Activated CD4-positive, alpha-beta memory T cell treated with anti-CD3 and anti-CD28 coated beads, Interleukin-2, amount 10 ng/mL, durations not matched to agents 7 days and 5 days (primary cell): ENCODE data around the gene DMAC2L. TPM values are rescaled to one million over a fixed set of nuclear protein-coding genes. Genes with fewer than 3 reads are reported as not detected.

ENCODE experiments used
- CTCF ChIA-PET: fragments of 350-600 bp; sonication (Branson Sonifier 250); formaldehyde crosslinking; loops from one replicate; lab custom pipeline; 2021; ENCODE audit warnings: antibody characterized with exemption, inconsistent platforms; lab: Charles Lee
- POLR2A ChIA-PET: fragments of 350-600 bp; sonication (Branson Sonifier 250); formaldehyde crosslinking; loops from one replicate; lab custom pipeline; 2021; ENCODE audit warnings: antibody characterized with exemption; lab: Charles Lee
- DNase-seq: peaks from one replicate; pipeline ENCODE4 v3.0.0-alpha.2; 2020
- H3K27ac Mint-ChIP-seq: one replicate; pipeline ENCODE4 v1.8.0; 2021; ENCODE audit warnings: mild to moderate bottlenecking, mixed read lengths
- H3K27me3 Mint-ChIP-seq: one replicate; pipeline ENCODE4 v1.8.0; 2021; ENCODE audit warnings: mixed read lengths
- H3K36me3 Mint-ChIP-seq: one replicate; pipeline ENCODE4 v1.8.0; 2021; ENCODE audit warnings: low read depth, mixed read lengths
- H3K4me1 Mint-ChIP-seq: one replicate; pipeline ENCODE4 v1.8.0; 2021; ENCODE audit warnings: mixed read lengths
- H3K4me3 Mint-ChIP-seq: one replicate; pipeline ENCODE4 v1.8.0; 2021; ENCODE audit warnings: mild to moderate bottlenecking, mixed read lengths
- H3K9me3 Mint-ChIP-seq: one replicate; pipeline ENCODE4 v1.8.0; 2021; ENCODE audit warnings: mixed read lengths
- total RNA-seq, 2 experiments: library from RNA; stranded (reverse); gene quantifications; one replicate each; pipeline ENCODE4 v1.2.3, GENCODE V29; 2021

Gene DMAC2L
- 10 to 100 TPM; 12.2 to 12.6 TPM for total RNA-seq

DNA sequence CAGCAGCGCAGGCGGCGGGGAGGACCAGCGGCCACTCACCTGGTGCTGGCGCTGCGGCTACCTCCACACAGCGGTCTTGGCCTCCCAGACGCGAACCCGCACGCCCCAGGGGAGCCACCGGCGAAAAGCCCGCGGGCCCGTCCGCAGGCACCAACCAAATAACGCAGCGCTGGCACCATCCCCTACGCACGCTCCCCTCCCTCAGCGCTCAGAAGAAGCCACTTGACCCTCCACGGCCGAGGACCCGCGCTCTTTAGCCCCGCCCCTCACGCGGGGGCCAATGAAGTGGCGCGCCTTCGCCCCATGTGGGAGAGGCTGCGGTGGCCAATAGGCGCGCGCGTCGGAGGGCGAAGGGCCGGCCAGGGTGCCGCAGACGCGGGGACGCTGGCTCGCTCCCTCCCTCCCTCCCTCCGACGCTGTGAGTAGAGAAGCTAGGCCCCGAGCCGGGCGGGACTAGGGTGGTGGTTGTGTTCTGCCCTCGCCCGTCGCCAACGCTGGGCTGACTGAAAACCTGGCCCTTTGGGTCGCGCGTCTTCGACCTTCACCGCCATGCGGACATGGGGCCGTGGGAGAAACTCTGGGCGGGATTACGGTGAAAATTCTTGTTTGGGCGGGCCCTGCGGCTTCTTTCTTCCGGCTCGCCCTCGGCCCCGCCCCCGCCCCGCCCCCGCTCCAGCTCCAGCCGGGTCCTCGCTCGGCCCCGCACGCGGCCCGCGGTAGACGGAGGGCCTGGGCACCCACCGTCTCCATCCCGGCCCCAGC lies at the start of gene DMAC2L, which contains the start of gene L2HGDH:
TSS of gene DMAC2L (plus strand) at position 353 of the 762 bp plus-strand sequence. CDS start 9,164 bp downstream, outside the sequence.
TSS of gene L2HGDH (minus strand) at position 258 of the 762 bp plus-strand sequence. CDS start at position 179, 79 bp downstream.
- POLR2A ChIA-PET = interaction anchor here (0.7 to 3.2 kb wide), 23 partner anchors 9 to 726 kb away, joined by 3 to 32 read pairs (median 5); partner anchors contain the start of genes ARF6, CDKL1, DNAAF2 and LRR1
- peaks cover 3% of the 10 kb centered on the region for H3K9me3 Mint-ChIP-seq
- peak within 1 kb of the TSS; percentile 95 for H3K4me3 Mint-ChIP-seq
- CTCF ChIA-PET = interaction anchor here (0.6 to 3.1 kb wide), 15 partner anchors 8 to 692 kb away, joined by 3 to 40 read pairs (median 4); partner anchors contain the start of genes MAP4K5, MGAT2, NEMF and RPL36AL
- peak within 1 kb of the TSS; percentile 84 for H3K27ac Mint-ChIP-seq
- peaks cover 22% of the 10 kb centered on the region for H3K36me3 Mint-ChIP-seq
- DNase-seq = peak; percentile 91
- no peaks in the 10 kb centered on the region for H3K27me3 Mint-ChIP-seq
- H3K4me1 Mint-ChIP-seq = peaks cover 35% of the 10 kb centered on the region

GRCh38 chr14:50262865-50263264 lies 49.3 kb upstream of the DMAC2L start:
- Mint-ChIP-seq H3K27me3 (no peaks in the 10 kb centered on the region), H3K4me1 (peaks cover 4% of the 10 kb centered on the region), H3K9me3 (no peaks in the 10 kb centered on the region), H3K4me3 (no peak overlapping the region), H3K36me3 (peaks cover 3% of the 10 kb centered on the region), H3K27ac (no peak overlapping the region)
- no peak for DNase-seq
- POLR2A ChIA-PET = no interaction called here
- CTCF ChIA-PET = no interaction called here

DNA sequence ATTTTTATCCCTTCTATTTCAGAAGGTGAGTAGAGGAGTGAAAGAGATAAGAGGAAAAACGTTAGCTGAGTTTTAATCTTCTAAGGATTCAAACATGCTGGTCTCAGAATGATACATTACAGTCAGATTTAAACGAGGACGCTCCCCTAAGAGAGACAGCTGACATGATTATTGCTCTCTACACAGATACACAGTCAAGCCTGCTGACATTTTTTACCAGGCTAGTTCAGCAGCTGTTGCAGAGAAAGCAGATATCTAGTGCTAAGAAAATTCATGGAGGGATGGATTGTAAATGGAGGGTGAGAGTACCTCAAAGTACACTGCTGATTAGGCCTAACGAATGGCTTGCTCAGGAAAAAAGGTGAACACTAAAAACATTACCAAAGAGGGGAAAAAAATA lies 48.8 kb upstream of the DMAC2L start:
- no peak for DNase-seq
- H3K4me3 Mint-ChIP-seq = no peak overlapping the region
- H3K27me3 Mint-ChIP-seq = no peaks in the 10 kb centered on the region
- H3K9me3 Mint-ChIP-seq = no peaks in the 10 kb centered on the region
- POLR2A ChIA-PET = no interaction called here
- CTCF ChIA-PET = no interaction called here
- peaks cover 3% of the 10 kb centered on the region for H3K36me3 Mint-ChIP-seq
- peaks cover 1% of the 10 kb centered on the region for H3K4me1 Mint-ChIP-seq
- H3K27ac Mint-ChIP-seq = no peak overlapping the region

DNA sequence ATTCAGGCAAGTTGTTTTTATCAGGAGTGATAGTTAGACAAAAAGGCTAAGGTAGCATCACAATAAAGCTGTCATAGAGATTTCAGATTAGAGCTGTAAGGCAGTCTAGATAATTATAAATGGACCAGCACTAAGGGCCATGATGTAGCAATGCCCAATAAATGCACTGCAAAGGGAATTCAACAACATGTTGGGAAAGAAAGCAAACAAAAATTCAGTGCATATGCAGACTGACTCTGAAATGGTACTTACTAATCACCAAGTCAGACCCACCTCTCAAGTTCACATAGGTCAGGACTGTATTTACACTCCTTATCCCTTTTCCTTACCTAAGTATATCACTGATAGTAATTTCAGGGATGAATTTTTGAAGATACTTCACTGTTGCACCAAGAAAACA lies 47.1 kb upstream of the DMAC2L start:
- Mint-ChIP-seq H3K27me3 (no peaks in the 10 kb centered on the region), H3K27ac (no peak overlapping the region), H3K4me3 (no peak overlapping the region), H3K4me1 (peaks cover 1% of the 10 kb centered on the region), H3K36me3 (peaks cover 3% of the 10 kb centered on the region), H3K9me3 (no peaks in the 10 kb centered on the region)
- no peak for DNase-seq
- POLR2A ChIA-PET = no interaction called here
- CTCF ChIA-PET = no interaction called here

DNA sequence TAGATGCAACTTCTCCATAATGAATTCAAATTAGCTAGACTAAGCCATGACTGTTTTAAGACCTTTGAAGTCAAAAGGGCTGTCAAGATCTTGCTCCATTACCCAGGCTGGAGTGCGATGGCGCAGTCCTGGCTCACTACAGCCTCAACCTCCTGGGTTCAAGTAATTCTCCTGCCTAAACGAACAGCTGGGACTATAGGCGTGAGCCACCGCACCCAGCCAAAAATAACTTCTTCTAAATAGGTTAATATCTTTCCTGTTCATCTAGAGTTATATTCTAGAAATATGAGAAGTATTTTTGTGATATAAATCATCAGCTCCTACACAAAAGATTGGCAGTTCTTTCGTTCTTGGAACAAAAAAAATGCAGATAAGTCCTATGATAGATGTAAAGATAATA lies 41.2 kb upstream of the DMAC2L start:
- DNase-seq = no peak
- H3K27me3 Mint-ChIP-seq = no peaks in the 10 kb centered on the region
- H3K9me3 Mint-ChIP-seq = no peaks in the 10 kb centered on the region
- CTCF ChIA-PET = interaction anchor here (0.6 kb wide), 1 partner anchor 397 kb away, joined by 3 read pairs; no protein-coding TSS in a partner anchor
- H3K36me3 Mint-ChIP-seq = no peaks in the 10 kb centered on the region
- H3K4me3 Mint-ChIP-seq = no peak overlapping the region
- POLR2A ChIA-PET = interaction anchor here (1.1 kb wide), 1 partner anchor 14 kb away, joined by 3 read pairs; no protein-coding TSS in a partner anchor
- H3K27ac Mint-ChIP-seq = no peak overlapping the region
- no peaks in the 10 kb centered on the region for H3K4me1 Mint-ChIP-seq

GRCh38 chr14:50272498-50272897 lies 39.6 kb upstream of the DMAC2L start:
- Mint-ChIP-seq H3K9me3 (no peaks in the 10 kb centered on the region), H3K4me3 (no peak overlapping the region), H3K27ac (no peak overlapping the region), H3K4me1 (no peaks in the 10 kb centered on the region), H3K36me3 (no peaks in the 10 kb centered on the region), H3K27me3 (no peaks in the 10 kb centered on the region)
- ChIA-PET CTCF (interaction anchor here (0.6 kb wide), 1 partner anchor 26 kb away, joined by 5 read pairs; no protein-coding TSS in a partner anchor), POLR2A (no interaction called here)
- DNase-seq = no peak

- no peak overlapping the region for H3K4me3 Mint-ChIP-seq
- peaks cover 5% of the 10 kb centered on the region for H3K36me3 Mint-ChIP-seq
- POLR2A ChIA-PET = no interaction called here
- H3K27me3 Mint-ChIP-seq = no peaks in the 10 kb centered on the region
- no peaks in the 10 kb centered on the region for H3K9me3 Mint-ChIP-seq
- H3K4me1 Mint-ChIP-seq = no peaks in the 10 kb centered on the region
- CTCF ChIA-PET = no interaction called here
- no peak overlapping the region for H3K27ac Mint-ChIP-seq
- no peak for DNase-seq
Measured at GRCh38 chr14:50285861-50286260, 26.3 kb upstream of the DMAC2L start.

- no peak for DNase-seq
- Mint-ChIP-seq H3K27ac (no peak overlapping the region), H3K9me3 (no peaks in the 10 kb centered on the region), H3K36me3 (peaks cover 12% of the 10 kb centered on the region), H3K4me1 (no peaks in the 10 kb centered on the region), H3K4me3 (no peak overlapping the region), H3K27me3 (no peaks in the 10 kb centered on the region)
- ChIA-PET POLR2A (no interaction called here), CTCF (interaction anchor here (1.4 kb wide), 1 partner anchor 23 kb away, joined by 5 read pairs; the partner anchor contains the start of gene L2HGDH)
Measured at GRCh38 chr14:50288146-50288545, 24.0 kb upstream of the DMAC2L start.

DNA sequence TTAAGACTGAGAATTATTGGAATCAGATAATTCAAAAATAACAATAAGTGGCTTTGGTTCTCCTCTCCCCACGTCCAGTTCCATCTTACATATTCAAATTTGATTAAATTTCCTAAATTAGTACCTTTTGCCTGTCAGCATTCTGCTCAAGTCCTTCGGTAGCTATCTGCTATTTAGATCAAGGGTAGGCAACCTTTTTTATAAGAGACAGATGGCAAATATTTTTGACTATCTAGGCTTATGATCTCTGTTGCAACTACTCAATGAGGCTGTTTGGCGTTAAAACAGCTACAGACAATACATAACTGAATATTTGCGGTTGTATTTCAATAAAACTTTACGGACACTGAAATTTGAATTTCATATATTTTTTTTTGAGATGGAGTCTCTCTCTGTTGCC lies 21.8 kb upstream of the DMAC2L start:
- DNase-seq = no peak
- ChIA-PET POLR2A (no interaction called here), CTCF (no interaction called here)
- no peak overlapping the region for H3K27ac Mint-ChIP-seq
- no peaks in the 10 kb centered on the region for H3K27me3 Mint-ChIP-seq
- H3K36me3 Mint-ChIP-seq = peaks cover 19% of the 10 kb centered on the region
- no peaks in the 10 kb centered on the region for H3K4me1 Mint-ChIP-seq
- no peaks in the 10 kb centered on the region for H3K9me3 Mint-ChIP-seq
- no peak overlapping the region for H3K4me3 Mint-ChIP-seq

DNA sequence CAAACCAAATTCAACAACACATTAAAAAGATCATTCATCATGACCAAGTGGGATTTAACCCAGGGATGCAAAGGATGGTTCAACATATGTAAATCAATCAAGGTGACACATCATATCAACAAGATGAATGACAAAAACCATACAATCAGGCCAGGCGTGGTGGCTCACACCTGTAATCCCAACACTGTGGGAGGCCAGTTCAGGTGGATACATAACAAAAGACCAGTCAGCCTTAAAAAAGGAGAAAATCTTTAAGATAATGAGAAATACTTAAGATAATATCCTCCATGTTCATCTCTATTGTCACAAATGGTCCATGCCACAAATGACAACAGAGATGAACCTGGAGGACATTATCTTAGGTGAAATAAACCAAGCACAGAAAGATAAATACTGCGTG lies 12.5 kb upstream of the DMAC2L start:
- peaks cover 1% of the 10 kb centered on the region for H3K9me3 Mint-ChIP-seq
- no peak overlapping the region for H3K27ac Mint-ChIP-seq
- H3K27me3 Mint-ChIP-seq = no peaks in the 10 kb centered on the region
- no peaks in the 10 kb centered on the region for H3K4me1 Mint-ChIP-seq
- ChIA-PET POLR2A (no interaction called here), CTCF (interaction anchor here (1.2 kb wide), 1 partner anchor 21 kb away, joined by 3 read pairs; no protein-coding TSS in a partner anchor)
- no peak overlapping the region for H3K4me3 Mint-ChIP-seq
- H3K36me3 Mint-ChIP-seq = peaks cover 22% of the 10 kb centered on the region
- no peak for DNase-seq

DNA sequence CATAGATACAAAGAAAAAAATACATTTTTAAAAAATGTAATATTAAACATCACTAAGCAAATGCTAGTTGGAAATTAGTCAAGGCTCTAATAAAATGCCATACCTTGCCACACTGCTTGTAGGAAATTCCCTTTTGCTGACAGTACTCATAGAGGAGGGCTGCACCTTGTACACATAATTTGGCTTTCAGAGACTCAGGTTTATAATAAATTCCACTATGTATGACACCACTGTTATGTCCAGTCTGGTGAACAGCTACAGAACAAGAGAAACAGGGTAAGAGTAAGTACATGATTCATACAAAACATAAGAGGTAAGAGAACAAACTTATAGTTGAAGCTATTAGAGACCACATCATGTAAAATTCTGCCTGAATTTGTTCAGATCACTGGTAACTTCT lies 10.2 kb upstream of the DMAC2L start:
- Mint-ChIP-seq H3K4me1 (peaks cover 1% of the 10 kb centered on the region), H3K36me3 (peaks cover 25% of the 10 kb centered on the region), H3K27ac (no peak overlapping the region), H3K27me3 (no peaks in the 10 kb centered on the region), H3K4me3 (no peak overlapping the region), H3K9me3 (peaks cover 1% of the 10 kb centered on the region)
- ChIA-PET POLR2A (no interaction called here), CTCF (no interaction called here)
- DNase-seq = no peak

DNA sequence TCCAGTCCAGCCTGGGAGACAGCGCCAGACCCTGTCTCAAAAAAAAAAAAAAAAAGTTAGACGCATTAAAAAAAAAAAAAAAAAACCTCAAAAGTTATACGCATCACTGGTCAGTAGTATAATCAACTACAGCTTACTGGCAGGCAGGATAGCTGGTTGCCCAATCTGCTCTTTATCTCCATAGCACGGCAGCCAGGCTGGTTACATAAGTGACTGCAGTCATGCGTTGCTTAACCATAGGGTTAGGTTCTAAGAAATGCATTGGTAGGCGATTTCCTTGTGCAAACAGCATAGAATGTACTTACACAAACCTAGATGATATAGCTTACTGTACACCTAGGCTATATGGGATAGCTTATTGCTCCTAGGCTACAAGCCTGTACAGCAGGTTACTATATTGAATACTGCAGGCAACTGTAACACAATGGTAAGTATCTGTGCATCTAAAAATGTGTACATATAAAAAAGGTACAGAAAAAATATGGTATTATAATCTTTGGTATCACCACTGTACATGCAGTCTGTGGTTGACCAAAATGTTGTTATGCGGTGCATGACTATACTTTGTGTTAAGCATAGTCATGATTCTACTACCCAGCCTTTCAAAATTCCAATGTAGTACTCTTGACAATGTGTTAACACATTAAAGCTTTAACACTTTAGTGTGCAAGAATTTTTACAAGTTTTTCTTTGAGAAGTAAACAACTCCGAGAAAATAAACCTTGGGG lies 8.2 kb upstream of the DMAC2L start:
- Mint-ChIP-seq H3K27ac (no peak overlapping the region), H3K27me3 (no peaks in the 10 kb centered on the region), H3K36me3 (peaks cover 19% of the 10 kb centered on the region), H3K4me3 (no peak overlapping the region), H3K9me3 (no peaks in the 10 kb centered on the region), H3K4me1 (peaks cover 4% of the 10 kb centered on the region)
- CTCF ChIA-PET = interaction anchor here (0.7 to 1.4 kb wide), 3 partner anchors 8 to 228 kb away, joined by 3 read pairs; partner anchors contain the start of genes DMAC2L, L2HGDH and MAP4K5
- POLR2A ChIA-PET = no interaction called here
- no peak for DNase-seq

DNA sequence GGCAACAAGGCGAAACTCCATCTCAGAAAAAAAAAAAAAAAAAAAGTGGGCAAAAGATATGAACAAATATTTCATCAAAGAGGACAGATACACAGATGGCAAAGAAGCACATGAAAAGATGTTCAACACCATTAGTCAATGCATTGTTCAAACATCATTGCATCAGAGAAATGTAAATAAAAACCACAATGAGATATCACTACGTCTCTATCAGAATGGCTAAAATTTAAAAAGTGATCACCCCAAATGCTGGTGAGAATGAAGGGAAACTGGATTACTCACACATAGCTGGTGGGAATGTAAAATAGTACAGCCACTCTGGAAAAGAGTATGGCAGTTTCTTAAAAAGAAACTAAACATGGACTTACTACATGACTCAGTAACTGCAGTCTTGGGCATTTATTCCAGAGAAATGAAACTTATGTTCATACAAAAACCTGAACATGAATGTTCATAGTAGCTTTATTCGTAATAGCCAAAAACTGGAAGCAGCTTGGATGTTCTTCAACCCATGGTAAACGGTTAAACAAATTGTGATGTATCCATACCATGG lies 3.7 kb upstream of the DMAC2L start:
- POLR2A ChIA-PET = no interaction called here

More for the DNA sequence above, 3.7 kb upstream of the DMAC2L start:
- DNase-seq = no peak
- Mint-ChIP-seq H3K27me3 (no peaks in the 10 kb centered on the region), H3K9me3 (no peaks in the 10 kb centered on the region), H3K4me3 (no peak overlapping the region), H3K36me3 (peaks cover 13% of the 10 kb centered on the region), H3K4me1 (peaks cover 27% of the 10 kb centered on the region), H3K27ac (no peak overlapping the region)
- CTCF ChIA-PET = no interaction called here
